MM.1S (cell line): ENCODE data around the gene SLIT3.

Experiments used
- EZH2phosphoT487 ChIP-seq: fragments of 300-600 bp; sonication (generic); IDR thresholded peaks from 2 replicates; pipeline ENCODE4 v1.6.1; 2018; ENCODE audit warnings: antibody characterized with exemption, low read length
- TF ChIP-seq, protein P1 (sequence below): fragments of 300-600 bp; sonication (generic); IDR thresholded peaks from 2 replicates; pipeline ENCODE4 v1.5.1; 2016; ENCODE audit warnings: antibody characterized with exemption, low read length, mixed read lengths

DNA sequence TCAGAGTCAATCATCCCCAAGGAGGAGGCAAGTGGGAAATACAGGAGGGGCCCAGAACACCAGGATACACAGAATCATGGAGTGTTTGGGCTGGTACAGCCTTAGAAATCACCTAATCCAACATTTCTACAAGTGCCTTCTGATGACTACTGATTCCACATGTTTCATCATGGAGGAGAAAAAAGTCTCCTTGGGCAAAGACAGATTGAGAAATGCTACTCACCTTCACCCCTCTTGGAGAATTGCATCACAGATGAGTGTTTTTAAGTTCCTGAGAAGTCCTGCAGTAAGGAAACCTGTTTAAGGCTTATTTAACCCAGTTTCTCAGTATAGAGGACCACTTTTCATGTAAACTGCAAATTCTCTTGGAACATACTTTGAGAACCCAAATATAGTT lies 2.2 kb upstream of the SLIT3 start:
- TF ChIP-seq, protein P1, sequence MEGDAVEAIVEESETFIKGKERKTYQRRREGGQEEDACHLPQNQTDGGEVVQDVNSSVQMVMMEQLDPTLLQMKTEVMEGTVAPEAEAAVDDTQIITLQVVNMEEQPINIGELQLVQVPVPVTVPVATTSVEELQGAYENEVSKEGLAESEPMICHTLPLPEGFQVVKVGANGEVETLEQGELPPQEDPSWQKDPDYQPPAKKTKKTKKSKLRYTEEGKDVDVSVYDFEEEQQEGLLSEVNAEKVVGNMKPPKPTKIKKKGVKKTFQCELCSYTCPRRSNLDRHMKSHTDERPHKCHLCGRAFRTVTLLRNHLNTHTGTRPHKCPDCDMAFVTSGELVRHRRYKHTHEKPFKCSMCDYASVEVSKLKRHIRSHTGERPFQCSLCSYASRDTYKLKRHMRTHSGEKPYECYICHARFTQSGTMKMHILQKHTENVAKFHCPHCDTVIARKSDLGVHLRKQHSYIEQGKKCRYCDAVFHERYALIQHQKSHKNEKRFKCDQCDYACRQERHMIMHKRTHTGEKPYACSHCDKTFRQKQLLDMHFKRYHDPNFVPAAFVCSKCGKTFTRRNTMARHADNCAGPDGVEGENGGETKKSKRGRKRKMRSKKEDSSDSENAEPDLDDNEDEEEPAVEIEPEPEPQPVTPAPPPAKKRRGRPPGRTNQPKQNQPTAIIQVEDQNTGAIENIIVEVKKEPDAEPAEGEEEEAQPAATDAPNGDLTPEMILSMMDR = no peak
- no peak for TF ChIP-seq EZH2phosphoT487
